Measurements from ENCODE around the gene SERPINB1. TPM values are rescaled to one million over a fixed set of nuclear protein-coding genes. Genes with fewer than 3 reads are reported as not detected.
"Not testable (repeated sequence)": the region's sequence is repeated elsewhere in the genome, so short reads cannot be mapped to it uniquely, and the experiment has no call there.

SERPINB1 gene
- total RNA-seq, 3 donors from 2014 or later (not counting 1 experiment from before 2014, with no cell fraction given) = 74.8 to 80.2 (median 78.1) TPM

- no peaks in the 10 kb centered on the region for H3K9me3 Mint-ChIP-seq
- no peak overlapping the region for H3K4me3 ChIP-seq (ENCODE audit: low read length)
- peaks cover 38% of the 10 kb centered on the region for H3K4me1 ChIP-seq (ENCODE audit: control insufficient read depth, insufficient read depth, low read length)
- no peaks in the 10 kb centered on the region for H3K36me3 ChIP-seq (ENCODE audit: control insufficient read depth, insufficient read depth, low read length)
- no peaks in the 10 kb centered on the region for H3K27me3 Mint-ChIP-seq (ENCODE audit: low read depth in 2 of 2)
- H3K9me3 ChIP-seq (ENCODE audit: control insufficient read depth, insufficient read depth, low read length) = no peaks in the 10 kb centered on the region
- no peak overlapping the region for H3K4me3 Mint-ChIP-seq
- H3K4me1 Mint-ChIP-seq = peaks cover 33 to 40% of the 10 kb centered on the region in 2 donors
- peak overlapping the region in 1 of 2 donors; percentile 84 for H3K27ac Mint-ChIP-seq
- no peak for TF ChIP-seq CTCF (IDR thresholded peaks at IDR 0.05)
- intact Hi-C loops (cut with micrococcal nuclease) = no loop called here
- H3K27ac ChIP-seq (ENCODE audit: low read length) = peak overlapping the region; percentile 73
- no peaks in the 10 kb centered on the region for H3K36me3 Mint-ChIP-seq
- ATAC-seq = no peak
- no peaks in the 10 kb centered on the region for H3K27me3 ChIP-seq (ENCODE audit: control insufficient read depth, insufficient read depth, low read length)
- WGBS (ENCODE audit: insufficient coverage) = no CpG with 5 or more reads among the region's 3 CpGs
- no peak for DNase-seq
These were observed 21.1 kb upstream of the SERPINB1 start for GRCh38 chr6:2862712-2863181.

- DNase-seq = no peak
These were observed 20.1 kb upstream of the SERPINB1 start for GRCh38 chr6:2861822-2862164.

GRCh38 chr6:2861060-2861821, 19.6 kb upstream of the SERPINB1 start:
- Mint-ChIP-seq H3K4me3 (peak overlapping the region; percentile 65), H3K36me3 (no peaks in the 10 kb centered on the region), H3K27me3 (ENCODE audit: low read depth in 2 of 2) (no peaks in the 10 kb centered on the region), H3K9me3 (no peaks in the 10 kb centered on the region), H3K27ac (peak overlapping the region; percentile 84 to 97), H3K4me1 (peaks cover 44 to 52% of the 10 kb centered on the region in 2 donors)
- Histone ChIP-seq H3K36me3 (ENCODE audit: control insufficient read depth, insufficient read depth, low read length) (no peaks in the 10 kb centered on the region), H3K4me1 (ENCODE audit: control insufficient read depth, insufficient read depth, low read length) (peaks cover 52% of the 10 kb centered on the region), H3K27me3 (ENCODE audit: control insufficient read depth, insufficient read depth, low read length) (no peaks in the 10 kb centered on the region), H3K9me3 (ENCODE audit: control insufficient read depth, insufficient read depth, low read length) (no peaks in the 10 kb centered on the region), H3K27ac (ENCODE audit: low read length) (peak overlapping the region; percentile 73), H3K4me3 (ENCODE audit: low read length) (no peak overlapping the region)
- DNase-seq (peak in 1 of 2 donors; percentile 73), ATAC-seq (no peak)
- no peak for TF ChIP-seq CTCF (IDR thresholded peaks at IDR 0.05)
- WGBS (ENCODE audit: insufficient coverage) = 32% methylated on average over 8 of the region's 12 CpGs
- intact Hi-C loops (cut with micrococcal nuclease) = no loop called here

More at GRCh38 chr6:2861822-2862164, 20.1 kb upstream of the SERPINB1 start:
- TF ChIP-seq CTCF (IDR thresholded peaks at IDR 0.05) = no peak
- Mint-ChIP-seq H3K4me3 (no peak overlapping the region), H3K36me3 (no peaks in the 10 kb centered on the region), H3K27me3 (ENCODE audit: low read depth in 2 of 2) (no peaks in the 10 kb centered on the region), H3K4me1 (peaks cover 42 to 50% of the 10 kb centered on the region in 2 donors), H3K27ac (peak overlapping the region; percentile 84 to 97), H3K9me3 (no peaks in the 10 kb centered on the region)
- 50% methylated on average over 1 of the region's 1 CpG for WGBS (ENCODE audit: insufficient coverage)
- Histone ChIP-seq H3K9me3 (ENCODE audit: control insufficient read depth, insufficient read depth, low read length) (no peaks in the 10 kb centered on the region), H3K4me3 (ENCODE audit: low read length) (no peak overlapping the region), H3K4me1 (ENCODE audit: control insufficient read depth, insufficient read depth, low read length) (peaks cover 48% of the 10 kb centered on the region), H3K27ac (ENCODE audit: low read length) (peak overlapping the region; percentile 73), H3K36me3 (ENCODE audit: control insufficient read depth, insufficient read depth, low read length) (no peaks in the 10 kb centered on the region), H3K27me3 (ENCODE audit: control insufficient read depth, insufficient read depth, low read length) (no peaks in the 10 kb centered on the region)
- ATAC-seq = no peak
- intact Hi-C loops (cut with micrococcal nuclease) = no loop called here

- H3K27me3 Mint-ChIP-seq (ENCODE audit: low read depth in 2 of 2); H3K4me3 Mint-ChIP-seq; ATAC-seq; H3K27ac ChIP-seq (ENCODE audit: low read length); H3K4me3 ChIP-seq (ENCODE audit: low read length); H3K36me3 Mint-ChIP-seq; intact Hi-C loops (cut with micrococcal nuclease); H3K27me3 ChIP-seq (ENCODE audit: control insufficient read depth, insufficient read depth, low read length); DNase-seq; H3K36me3 ChIP-seq (ENCODE audit: control insufficient read depth, insufficient read depth, low read length); H3K9me3 ChIP-seq (ENCODE audit: control insufficient read depth, insufficient read depth, low read length); H3K9me3 Mint-ChIP-seq: not testable (repeated sequence)
- Mint-ChIP-seq H3K27ac (peak overlapping the region; percentile 84 to 97), H3K4me1 (peaks cover 44 to 52% of the 10 kb centered on the region in 2 donors)
- WGBS (ENCODE audit: insufficient coverage) = no CpG with 5 or more reads among the region's 2 CpGs
- H3K4me1 ChIP-seq (ENCODE audit: control insufficient read depth, insufficient read depth, low read length) = peaks cover 56% of the 10 kb centered on the region
These were observed 19.0 kb upstream of the SERPINB1 start for GRCh38 chr6:2860706-2861059.

GRCh38 chr6:2859798-2860705, 18.4 kb upstream of the SERPINB1 start:
- H3K4me3 Mint-ChIP-seq; H3K4me3 ChIP-seq (ENCODE audit: low read length); H3K27me3 ChIP-seq (ENCODE audit: control insufficient read depth, insufficient read depth, low read length); DNase-seq; H3K9me3 Mint-ChIP-seq; H3K36me3 ChIP-seq (ENCODE audit: control insufficient read depth, insufficient read depth, low read length); H3K27me3 Mint-ChIP-seq (ENCODE audit: low read depth in 2 of 2); H3K36me3 Mint-ChIP-seq; H3K9me3 ChIP-seq (ENCODE audit: control insufficient read depth, insufficient read depth, low read length); ATAC-seq: not testable (repeated sequence)
- intact Hi-C loops (cut with micrococcal nuclease) = loop anchor here (5.0 kb wide), 2 partner anchors 68 to 207 kb away; partner anchors contain the start of gene RIPK1
- peaks cover 63% of the 10 kb centered on the region for H3K4me1 ChIP-seq (ENCODE audit: control insufficient read depth, insufficient read depth, low read length)
- peak overlapping the region; percentile 94 to 97 for H3K27ac Mint-ChIP-seq
- H3K27ac ChIP-seq (ENCODE audit: low read length) = peak overlapping the region; percentile 91
- 97% methylated on average over 35 of the region's 42 CpGs for WGBS (ENCODE audit: insufficient coverage)
- peaks cover 50 to 57% of the 10 kb centered on the region in 2 donors for H3K4me1 Mint-ChIP-seq
